ENCODE data around the gene SENP3.
"Not testable (repeated sequence)": the region's sequence is repeated elsewhere in the genome, so short reads cannot be mapped to it uniquely, and the experiment has no call there.

SENP3 gene

GRCh38 chr17:7589204-7589868 is 27.6 kb downstream of the SENP3 start:
- no peak for DNase-seq
- in situ Hi-C loops (cut with MboI; ENCODE audit: low pct_unique_long_range_greater_than_20kb, low sequenced_read_pairs) = no loop called here

DNA sequence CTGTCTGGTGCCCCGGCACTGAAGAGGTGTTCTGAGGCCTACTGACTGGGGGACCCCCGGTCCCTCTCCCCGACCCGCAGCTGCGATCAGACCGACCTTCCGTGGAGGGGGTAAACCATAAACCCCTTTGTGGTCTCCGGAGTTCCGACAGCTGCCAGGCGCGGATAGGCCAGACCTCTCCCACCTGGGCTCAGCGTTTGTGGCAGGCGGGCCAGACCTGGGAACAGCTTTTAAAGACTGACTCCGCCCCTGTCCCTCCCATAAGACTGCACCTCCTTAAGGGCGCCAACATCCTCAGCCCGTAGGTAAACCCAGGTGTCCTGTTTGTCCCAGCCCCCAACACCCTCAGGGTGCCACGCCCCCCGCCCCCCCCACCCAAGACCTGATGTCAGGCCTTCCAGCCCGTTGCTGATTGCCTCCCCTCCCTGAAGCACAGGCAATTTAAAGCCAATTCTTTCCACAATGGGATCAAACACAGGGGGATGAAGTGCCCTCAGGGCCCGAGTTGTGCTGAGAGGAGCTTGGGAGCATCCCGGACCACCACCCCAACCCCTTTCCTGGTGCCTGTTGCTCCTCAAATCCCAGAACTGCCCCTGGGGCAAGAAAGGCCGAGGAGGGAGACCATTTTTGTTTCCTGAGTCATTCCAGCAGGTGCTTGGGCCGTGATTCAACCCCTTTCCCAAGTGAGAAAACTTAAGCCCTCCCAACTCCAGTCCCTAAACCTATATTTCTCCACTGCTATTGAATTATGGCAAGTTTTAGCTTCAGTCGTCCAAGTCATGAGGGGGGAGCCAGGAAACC is 28.4 kb downstream of the SENP3 start, which contains the start of gene SOX15:
Gene SOX15, minus strand, starts transcription at position 204 of the 801 bp plus-strand sequence. CDS start 418 bp downstream, outside the sequence.
- in situ Hi-C loops (cut with MboI; ENCODE audit: low pct_unique_long_range_greater_than_20kb, low sequenced_read_pairs) = no loop called here
- no peak for DNase-seq

GRCh38 chr17:7590743-7591142 is 29.0 kb downstream of the SENP3 start:
- no peak for DNase-seq
- in situ Hi-C loops (cut with MboI; ENCODE audit: low pct_unique_long_range_greater_than_20kb, low sequenced_read_pairs) = no loop called here

DNA sequence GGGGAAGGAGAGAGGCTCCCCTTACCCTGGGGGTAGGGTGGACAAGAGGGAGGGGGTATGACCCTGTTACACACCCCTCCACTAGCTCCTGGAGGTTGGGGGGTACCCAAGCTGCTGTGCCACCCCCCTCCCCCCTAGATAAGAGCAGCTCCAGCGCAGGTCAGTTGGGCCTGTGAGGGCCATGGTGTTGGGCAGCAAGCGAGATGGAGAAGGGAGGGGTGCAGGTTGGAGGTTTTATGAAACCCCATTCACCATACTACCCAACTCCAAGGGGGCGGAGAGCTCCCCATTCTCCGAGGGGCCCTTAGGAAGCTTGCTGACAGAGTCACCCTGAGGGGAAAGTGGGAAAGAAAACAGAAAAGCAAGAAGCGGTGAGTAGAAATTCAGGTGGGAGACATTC is 29.9 kb downstream of the SENP3 start:
- DNase-seq = no peak
- in situ Hi-C loops (cut with MboI; ENCODE audit: low pct_unique_long_range_greater_than_20kb, low sequenced_read_pairs) = no loop called here

GRCh38 chr17:7592422-7593021 is 30.8 kb downstream of the SENP3 start:
- no peak for DNase-seq
- in situ Hi-C loops (cut with MboI; ENCODE audit: low pct_unique_long_range_greater_than_20kb, low sequenced_read_pairs) = no loop called here

- in situ Hi-C loops (cut with MboI; ENCODE audit: low pct_unique_long_range_greater_than_20kb, low sequenced_read_pairs) = no loop called here
- no peak for DNase-seq
Measured at GRCh38 chr17:7593296-7593695, 31.6 kb downstream of the SENP3 start.

DNA sequence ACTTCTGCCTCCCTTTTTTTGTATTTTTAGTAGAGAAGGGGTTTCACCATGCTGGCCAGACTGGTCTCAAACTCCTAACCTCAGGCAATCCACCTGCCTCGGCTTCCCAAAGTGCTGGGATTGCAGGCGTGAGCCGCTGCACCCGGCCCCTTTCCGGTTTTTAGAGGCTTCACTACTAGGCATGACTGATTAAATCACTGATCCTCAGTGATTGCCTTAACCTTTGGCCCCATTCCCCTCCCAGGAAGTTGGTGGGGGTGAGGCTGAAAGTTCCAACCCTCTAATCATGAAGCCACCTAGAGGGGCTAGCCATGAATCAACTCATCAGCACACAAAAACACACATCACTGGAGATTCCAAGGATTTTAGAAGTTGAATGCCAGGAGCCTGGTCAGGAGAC is 35.8 kb downstream of the SENP3 start:
- in situ Hi-C loops (cut with MboI; ENCODE audit: low pct_unique_long_range_greater_than_20kb, low sequenced_read_pairs); DNase-seq: not testable (repeated sequence)

- in situ Hi-C loops (cut with MboI; ENCODE audit: low pct_unique_long_range_greater_than_20kb, low sequenced_read_pairs) = no loop called here
- no peak for DNase-seq
Measured at GRCh38 chr17:7606280-7606679, 44.6 kb downstream of the SENP3 start.

- in situ Hi-C loops (cut with MboI; ENCODE audit: low pct_unique_long_range_greater_than_20kb, low sequenced_read_pairs) = no loop called here
- DNase-seq = no peak
Measured at GRCh38 chr17:7610641-7611040, 48.9 kb downstream of the SENP3 start.

- in situ Hi-C loops (cut with MboI; ENCODE audit: low pct_unique_long_range_greater_than_20kb, low sequenced_read_pairs) = no loop called here
- DNase-seq = no peak
Measured at GRCh38 chr17:7611635-7612293, 50.0 kb downstream of the SENP3 start.

GRCh38 chr17:7612294-7612640 is 50.5 kb downstream of the SENP3 start:
- DNase-seq = no peak
- in situ Hi-C loops (cut with MboI; ENCODE audit: low pct_unique_long_range_greater_than_20kb, low sequenced_read_pairs) = no loop called here

DNA sequence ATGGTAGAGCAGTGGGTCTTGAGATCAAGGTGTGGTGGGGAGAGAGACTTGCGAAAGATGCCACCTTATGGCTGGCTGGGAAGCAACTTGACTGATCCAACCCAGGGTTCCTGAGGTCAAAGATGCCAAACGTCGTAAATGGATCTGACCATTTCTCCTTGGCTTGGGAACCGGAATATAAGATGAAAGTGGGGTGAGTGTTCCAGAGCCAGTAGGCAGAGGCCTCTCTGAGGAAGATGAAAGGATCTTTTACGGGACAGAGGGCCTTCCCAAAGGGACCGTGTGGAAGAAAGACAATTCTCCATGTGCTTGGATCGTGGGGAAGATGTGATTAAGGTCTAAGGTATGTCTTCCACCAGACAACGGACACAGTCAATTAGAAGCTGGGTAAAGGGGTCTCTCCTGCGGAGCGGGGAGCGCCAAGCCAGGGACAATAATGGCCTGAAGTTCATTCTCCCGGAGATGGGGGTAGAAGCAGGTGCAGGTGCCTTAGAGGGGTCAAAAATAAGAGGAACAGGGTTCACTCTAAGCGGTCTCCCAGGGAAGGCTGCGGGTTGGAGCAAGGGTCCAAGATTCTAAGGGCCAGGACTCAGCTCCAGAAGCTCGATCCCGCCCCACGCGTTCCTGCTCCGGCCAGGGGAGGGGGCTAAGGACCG is 52.2 kb downstream of the SENP3 start:
- peak; percentile 35 for DNase-seq

DNA sequence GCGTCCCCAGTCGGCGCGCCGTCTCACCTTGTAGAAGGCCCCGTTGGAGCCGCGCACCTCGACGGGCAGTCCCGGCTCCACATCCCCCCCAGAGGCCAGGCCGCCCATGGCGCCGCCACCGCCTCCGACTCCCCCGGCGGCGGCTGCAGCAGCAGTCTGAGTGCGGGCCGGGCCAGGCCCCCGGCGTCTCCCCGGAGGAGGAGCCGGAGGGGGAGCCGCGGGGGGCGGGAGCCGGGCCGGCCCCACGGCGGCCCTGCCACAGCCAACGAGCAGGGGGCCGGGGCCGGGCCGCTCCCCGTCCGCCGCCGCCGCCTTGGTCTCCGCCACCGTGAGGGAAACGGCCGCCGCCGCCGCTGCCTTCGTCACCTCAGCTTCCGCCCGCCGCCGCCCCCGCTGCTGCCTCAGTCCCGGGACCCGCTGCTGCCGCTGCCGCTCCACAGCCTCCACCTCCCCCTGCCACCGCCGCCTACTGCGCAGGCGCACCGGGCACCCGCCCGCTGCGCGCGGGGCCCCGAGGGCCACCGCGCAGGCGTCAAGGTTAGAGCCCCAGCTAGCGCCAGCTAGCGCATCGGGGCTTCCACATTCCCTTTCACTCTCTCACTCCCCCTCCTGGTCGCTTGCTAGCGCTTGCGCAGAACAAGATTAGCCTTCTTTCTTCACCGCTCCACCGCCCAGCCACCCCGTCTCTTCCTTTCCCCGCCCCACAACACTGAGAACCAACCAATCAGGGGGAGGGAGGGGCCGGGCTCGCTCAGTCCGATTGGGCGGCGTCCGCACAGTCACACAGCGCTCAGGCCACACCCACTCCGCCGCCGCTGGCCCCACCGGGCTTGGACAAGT is 52.9 kb downstream of the SENP3 start, which contains the start of gene FXR2:
Gene FXR2, minus strand, starts transcription at position 473 of the 840 bp plus-strand sequence. Its CDS starts 365 bp downstream, at position 108.
- in situ Hi-C loops (cut with MboI; ENCODE audit: low pct_unique_long_range_greater_than_20kb, low sequenced_read_pairs) = no loop called here
- DNase-seq = peak; percentile 100

More for the DNA sequence above, 52.2 kb downstream of the SENP3 start:
- in situ Hi-C loops (cut with MboI; ENCODE audit: low pct_unique_long_range_greater_than_20kb, low sequenced_read_pairs) = no loop called here

DNA sequence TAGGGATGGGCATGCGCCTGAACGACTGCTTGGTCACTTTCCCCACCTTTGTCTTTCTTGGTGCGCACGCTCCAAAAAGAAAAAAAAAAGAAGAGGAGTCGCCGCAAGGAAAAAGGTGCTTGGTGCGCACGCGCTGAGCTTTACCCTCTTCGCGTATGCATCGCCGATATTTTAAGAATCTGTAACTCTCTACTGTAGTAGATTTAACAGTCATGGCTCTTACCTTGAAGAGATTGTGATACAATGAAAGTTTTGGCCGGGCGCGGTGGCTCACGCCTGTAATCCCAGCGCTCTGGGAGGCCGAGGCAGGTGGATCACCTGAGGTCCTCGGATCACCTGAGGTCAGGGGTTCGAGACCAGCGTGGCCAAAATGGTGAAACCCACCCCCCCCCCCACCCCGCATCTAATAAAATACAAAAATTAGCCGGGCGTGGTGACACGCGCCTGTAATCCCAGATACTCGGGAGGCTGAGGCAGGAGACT is 53.6 kb downstream of the SENP3 start:
- in situ Hi-C loops (cut with MboI; ENCODE audit: low pct_unique_long_range_greater_than_20kb, low sequenced_read_pairs) = no loop called here
- DNase-seq = no peak

GRCh38 chr17:7618608-7619007 is 56.9 kb downstream of the SENP3 start:
- in situ Hi-C loops (cut with MboI; ENCODE audit: low pct_unique_long_range_greater_than_20kb, low sequenced_read_pairs) = no loop called here

GRCh38 chr17:7620835-7621234 is 59.1 kb downstream of the SENP3 start:
- in situ Hi-C loops (cut with MboI; ENCODE audit: low pct_unique_long_range_greater_than_20kb, low sequenced_read_pairs) = no loop called here
- no peak for DNase-seq

More at GRCh38 chr17:7618608-7619007, 56.9 kb downstream of the SENP3 start:
- no peak for DNase-seq
